Peyer's patch (tissue), 4 donors: ENCODE results near the gene ADM2. TPM values are rescaled to one million over a fixed set of nuclear protein-coding genes. Genes with fewer than 3 reads are reported as not detected.

ENCODE experiments used
- DNase-seq, 3 donors: peaks; one replicate each; pipeline ENCODE4 v3.0.0-alpha.2; 2017 to 2019
- H3K27ac ChIP-seq, 4 donors: fragments of 200-600 bp; sonication (generic); one replicate each; pipeline ENCODE4 v1.5.1; 2016 to 2019
- H3K27me3 ChIP-seq, 2 donors: fragments of 200-600 bp; sonication (generic); one replicate each; pipeline ENCODE4 v1.5.1; 2019
- H3K36me3 ChIP-seq, 3 donors: fragments of 200-600 bp; sonication (generic); one replicate each; pipeline ENCODE4 v1.5.1; 2016 to 2019
- H3K4me1 ChIP-seq, 4 donors: fragments of 200-600 bp; sonication (generic); one replicate each; pipeline ENCODE4 v1.5.1; 2016 to 2019
- H3K4me3 ChIP-seq, 4 donors: fragments of 200-600 bp; sonication (generic); 1 replicate in 3 of 4; 2 replicates in 1 of 4; pipeline ENCODE4 v1.5.1; 2016 to 2019; ENCODE audit warnings: mild to moderate bottlenecking in 1 of 4
- H3K9me3 ChIP-seq, 4 donors: fragments of 200-600 bp; sonication (generic); one replicate each; pipeline ENCODE4 v1.5.1; 2016 to 2019; ENCODE audit warnings: mild to moderate bottlenecking in 1 of 4
- POLR2A ChIP-seq, 2 donors: fragments of 450-650 bp; IDR thresholded peaks; one replicate each; pipeline ENCODE4 v1.5.1; 2017; ENCODE audit warnings: antibody characterized with exemption in 2 of 2, mild to moderate bottlenecking in 2 of 2, moderate library complexity in 2 of 2
- total RNA-seq, 4 donors: library from RNA; depleted of rRNA; stranded (reverse); fragments of >200 nt; gene quantifications; one replicate each; pipeline ENCODE4 v1.1.0, GENCODE V29; 2016
- TF ChIP-seq, protein P1 (sequence below), 6 experiments: fragments of 450-650 bp in 4 of 6; fragments of 200-600 bp in 2 of 6; sonication (generic) in 1 of 6; IDR thresholded peaks; one replicate each; pipeline ENCODE4 v1.5.1; 2017 to 2019; ENCODE audit warnings: antibody characterized with exemption in 6 of 6, mild to moderate bottlenecking in 3 of 6, moderate library complexity in 1 of 6

Gene ADM2
- total RNA-seq, 4 donors from 2014 or later = 0.83 to 8.4 (median 5.8) TPM

DNA sequence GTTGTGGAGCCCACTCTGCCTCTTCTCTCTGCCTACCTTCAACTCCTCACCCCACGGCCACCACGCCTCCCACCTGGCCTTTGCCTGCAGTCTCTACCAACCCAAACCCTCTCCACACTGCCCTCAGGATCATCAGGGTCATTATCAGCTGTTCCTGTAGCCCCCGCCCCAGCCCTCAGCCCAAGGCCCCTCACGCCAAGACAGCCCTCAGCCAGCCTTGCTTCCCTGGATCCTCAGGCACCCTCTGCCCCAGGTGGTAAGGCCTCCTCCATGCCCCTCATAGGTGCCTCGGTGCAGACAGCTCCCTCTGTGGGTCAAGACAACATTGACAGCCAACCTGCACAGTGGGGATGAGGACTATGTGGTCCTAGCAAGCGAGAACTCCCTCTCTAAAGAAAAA, 8.3 kb upstream of the ADM2 start:
- peaks cover 0 to 2% (median 0%) of the 10 kb centered on the region in 3 donors for H3K36me3 ChIP-seq
- H3K4me3 ChIP-seq = peak overlapping the region in 2 of 4 donors; percentile 97 to 99
- TF ChIP-seq, protein P1, sequence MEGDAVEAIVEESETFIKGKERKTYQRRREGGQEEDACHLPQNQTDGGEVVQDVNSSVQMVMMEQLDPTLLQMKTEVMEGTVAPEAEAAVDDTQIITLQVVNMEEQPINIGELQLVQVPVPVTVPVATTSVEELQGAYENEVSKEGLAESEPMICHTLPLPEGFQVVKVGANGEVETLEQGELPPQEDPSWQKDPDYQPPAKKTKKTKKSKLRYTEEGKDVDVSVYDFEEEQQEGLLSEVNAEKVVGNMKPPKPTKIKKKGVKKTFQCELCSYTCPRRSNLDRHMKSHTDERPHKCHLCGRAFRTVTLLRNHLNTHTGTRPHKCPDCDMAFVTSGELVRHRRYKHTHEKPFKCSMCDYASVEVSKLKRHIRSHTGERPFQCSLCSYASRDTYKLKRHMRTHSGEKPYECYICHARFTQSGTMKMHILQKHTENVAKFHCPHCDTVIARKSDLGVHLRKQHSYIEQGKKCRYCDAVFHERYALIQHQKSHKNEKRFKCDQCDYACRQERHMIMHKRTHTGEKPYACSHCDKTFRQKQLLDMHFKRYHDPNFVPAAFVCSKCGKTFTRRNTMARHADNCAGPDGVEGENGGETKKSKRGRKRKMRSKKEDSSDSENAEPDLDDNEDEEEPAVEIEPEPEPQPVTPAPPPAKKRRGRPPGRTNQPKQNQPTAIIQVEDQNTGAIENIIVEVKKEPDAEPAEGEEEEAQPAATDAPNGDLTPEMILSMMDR (IDR thresholded peaks at IDR 0.05) = peak in 5 of 6 experiments; percentile 16 to 52 (median 46)
- TF ChIP-seq POLR2A (IDR thresholded peaks at IDR 0.05) = no peak
- H3K27me3 ChIP-seq = no peaks in the 10 kb centered on the region
- peak in 2 of 3 donors; percentile 59 to 69 for DNase-seq
- peaks cover 22 to 63% (median 53%) of the 10 kb centered on the region in 4 donors for H3K4me1 ChIP-seq
- no peaks in the 10 kb centered on the region for H3K9me3 ChIP-seq
- peak overlapping the region in 1 of 4 donors; percentile 90 for H3K27ac ChIP-seq

DNA sequence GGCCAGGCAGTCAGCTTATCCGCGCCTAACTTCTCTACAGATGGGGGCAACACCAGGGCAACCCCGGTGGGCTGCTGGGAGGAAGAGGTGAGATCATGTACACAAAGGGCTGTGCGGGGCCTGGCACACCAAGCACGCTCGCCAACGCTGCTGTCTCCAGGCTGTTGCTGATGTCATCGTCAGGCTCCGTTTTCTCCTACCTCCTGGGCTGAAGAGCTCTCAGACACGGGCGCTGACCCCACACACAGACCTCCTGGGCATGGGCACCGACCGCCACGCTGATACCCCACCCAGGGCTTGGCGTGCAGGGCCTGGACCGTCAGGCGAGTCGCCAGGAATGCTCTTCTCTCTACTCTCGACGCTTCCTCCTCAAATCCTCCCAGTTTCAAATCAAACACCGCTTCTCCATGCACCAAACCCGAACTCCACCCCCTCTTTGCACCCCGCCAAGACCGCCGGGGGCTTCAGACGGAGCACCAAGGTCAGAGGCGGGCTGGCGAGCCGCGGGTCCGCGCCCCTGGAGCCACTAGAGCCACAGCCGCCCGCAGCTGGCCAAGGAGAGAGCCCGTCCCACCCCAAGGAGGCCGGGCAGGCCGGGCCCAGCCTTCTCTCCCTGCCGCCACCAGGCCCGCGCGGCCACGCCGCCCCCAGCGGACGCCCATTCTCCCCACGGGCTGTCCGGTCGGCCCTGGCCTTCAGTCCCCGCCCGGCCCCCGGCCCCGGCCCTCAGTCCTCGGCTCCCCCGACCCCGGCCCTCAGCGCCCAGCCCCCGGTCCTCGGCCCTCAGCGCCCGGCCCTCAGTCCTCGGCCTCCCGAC, 7.3 kb upstream of the ADM2 start:
- H3K9me3 ChIP-seq = no peaks in the 10 kb centered on the region
- peak overlapping the region; percentile 94 to 99 (median 98) for H3K4me3 ChIP-seq
- peaks cover 22 to 56% (median 48%) of the 10 kb centered on the region in 4 donors for H3K4me1 ChIP-seq
- H3K36me3 ChIP-seq = no peaks in the 10 kb centered on the region
- DNase-seq = peak in 1 of 3 donors; percentile 74
- TF ChIP-seq, protein P1 (IDR thresholded peaks at IDR 0.05) = no peak
- TF ChIP-seq POLR2A (IDR thresholded peaks at IDR 0.05) = no peak
- no peaks in the 10 kb centered on the region for H3K27me3 ChIP-seq
- H3K27ac ChIP-seq = peak overlapping the region; percentile 85 to 92 (median 90)

DNA sequence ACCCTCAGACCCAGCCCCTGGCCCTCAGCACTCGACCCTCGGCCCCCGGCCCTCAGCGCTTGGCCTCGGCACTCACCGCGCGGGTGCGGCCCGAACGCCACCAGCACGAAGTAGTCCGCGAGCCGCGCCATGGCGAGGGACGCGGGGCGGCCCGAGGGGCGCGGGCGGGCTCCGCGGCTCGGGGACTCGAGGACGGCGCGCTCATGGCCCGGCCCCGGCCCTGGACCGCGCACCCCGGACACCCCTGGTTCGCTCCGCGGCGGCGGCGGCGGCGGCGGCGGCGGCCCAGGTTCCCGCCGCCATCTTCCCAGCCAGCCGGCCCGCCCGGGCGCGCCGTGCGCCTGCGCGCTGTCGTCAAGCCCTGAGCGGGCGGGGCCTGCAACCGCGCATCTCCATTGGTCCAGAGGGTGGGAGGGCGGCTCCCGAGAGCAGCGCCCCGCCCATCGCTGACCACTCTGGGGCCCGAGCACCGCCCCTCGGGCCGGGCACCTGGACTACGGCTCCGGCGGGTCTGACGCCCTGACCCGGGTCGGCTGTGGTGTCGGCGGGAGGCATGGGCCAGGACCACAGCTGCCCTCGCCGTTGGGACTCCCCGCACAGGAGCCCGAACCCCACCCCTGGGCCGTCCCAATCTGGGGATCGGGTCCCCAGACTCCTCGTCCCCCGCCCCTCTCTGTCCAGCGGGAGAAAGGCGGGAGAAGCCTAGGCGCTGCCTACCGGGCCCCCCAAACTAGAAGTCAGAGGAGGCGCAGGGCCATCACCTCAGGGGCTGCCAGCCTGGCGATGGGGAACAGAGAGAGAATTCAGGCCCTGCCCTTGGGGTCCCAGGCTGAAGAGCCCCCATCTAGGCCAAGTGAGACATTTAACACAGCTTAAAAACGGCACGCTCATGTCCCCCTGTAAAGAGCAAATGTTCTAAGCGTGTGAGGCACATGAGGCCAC, 6.4 kb upstream of the ADM2 start, which contains the start of gene SBF1:
Gene SBF1 (minus strand): TSS at position 326 of the 942 bp plus-strand sequence. CDS start 195 bp downstream, at position 131.
- Histone ChIP-seq H3K27ac (peak within 1 kb of the TSS; percentile 85 to 92 (median 90)), H3K27me3 (no peaks in the 10 kb centered on the region), H3K36me3 (no peaks in the 10 kb centered on the region)

DNA sequence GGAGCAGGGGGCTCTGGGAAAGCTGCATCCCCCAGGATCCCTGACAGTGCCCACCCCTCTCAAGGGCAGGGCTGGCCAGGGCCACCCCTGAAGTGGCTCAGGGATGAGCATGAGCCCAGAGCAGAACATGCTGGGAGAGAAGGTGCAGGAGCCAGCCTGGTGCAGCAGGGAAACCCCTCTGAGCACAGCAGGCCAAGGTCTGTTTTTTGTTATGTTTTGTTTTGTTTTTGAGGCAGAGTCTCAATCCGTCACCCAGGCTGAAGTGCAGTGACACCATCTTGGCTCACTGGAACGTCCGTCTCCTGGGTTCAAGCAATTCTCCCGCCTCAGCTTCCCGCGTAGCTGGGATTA, 5.7 kb upstream of the ADM2 start:
- Histone ChIP-seq H3K9me3 (no peaks in the 10 kb centered on the region), H3K4me1 (peaks cover 12 to 40% (median 36%) of the 10 kb centered on the region in 4 donors), H3K36me3 (no peaks in the 10 kb centered on the region), H3K27ac (peak overlapping the region in 1 of 4 donors; percentile 90), H3K4me3 (peak overlapping the region in 1 of 4 donors; percentile 99), H3K27me3 (peaks cover 0 to 4% of the 10 kb centered on the region in 2 donors)
- DNase-seq = no peak
- TF ChIP-seq POLR2A (IDR thresholded peaks at IDR 0.05) = no peak
- TF ChIP-seq, protein P1 (IDR thresholded peaks at IDR 0.05) = no peak

More for the DNA sequence above, 6.4 kb upstream of the ADM2 start, which contains the start of gene SBF1:
- DNase-seq = peak; percentile 93 to 96 (median 95)
- peaks cover 19 to 47% (median 42%) of the 10 kb centered on the region in 4 donors for H3K4me1 ChIP-seq
- H3K4me3 ChIP-seq = peak within 1 kb of the TSS; percentile 94 to 99 (median 98)
- TF ChIP-seq POLR2A (IDR thresholded peaks at IDR 0.05) = peak; percentile 47 to 88
- TF ChIP-seq, protein P1 (IDR thresholded peaks at IDR 0.05) = no peak
- no peaks in the 10 kb centered on the region for H3K9me3 ChIP-seq

DNA sequence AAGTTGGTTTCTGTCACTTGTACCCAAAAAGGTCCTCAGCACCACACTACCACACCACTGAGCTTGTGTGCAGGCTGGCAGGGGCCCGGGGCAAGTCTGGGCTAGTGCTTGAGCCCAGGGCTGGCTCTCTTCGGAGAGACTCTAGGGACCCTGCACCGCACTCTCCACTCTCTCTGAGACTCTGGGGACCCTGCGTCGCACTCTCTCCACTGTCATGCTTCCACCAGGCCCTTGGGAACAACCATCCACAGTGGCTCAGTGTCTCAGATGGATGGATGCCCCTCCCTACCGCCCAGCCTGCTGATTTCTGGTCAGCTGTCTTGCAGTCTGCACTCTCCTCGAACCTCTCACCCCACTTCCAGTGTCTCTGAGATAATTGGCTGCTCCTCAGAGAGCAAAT, 4.5 kb upstream of the ADM2 start:
- Histone ChIP-seq H3K27me3 (peaks cover 0 to 15% of the 10 kb centered on the region in 2 donors), H3K36me3 (no peaks in the 10 kb centered on the region), H3K27ac (no peak overlapping the region), H3K4me1 (peaks cover 2 to 39% (median 29%) of the 10 kb centered on the region in 4 donors), H3K9me3 (no peaks in the 10 kb centered on the region), H3K4me3 (no peak overlapping the region)
- no peak for DNase-seq
- TF ChIP-seq POLR2A (IDR thresholded peaks at IDR 0.05) = no peak
- TF ChIP-seq, protein P1 (IDR thresholded peaks at IDR 0.05) = no peak
